Hypothalamus (tissue), 51 donors: Measurements from ENCODE around the gene CAV2.

Experiments
- DNase-seq, 51 donors: peaks; one replicate each; lab custom pipeline; 2025; lab: John Stamatoyannopoulos, UW

CAV2 gene

DNA sequence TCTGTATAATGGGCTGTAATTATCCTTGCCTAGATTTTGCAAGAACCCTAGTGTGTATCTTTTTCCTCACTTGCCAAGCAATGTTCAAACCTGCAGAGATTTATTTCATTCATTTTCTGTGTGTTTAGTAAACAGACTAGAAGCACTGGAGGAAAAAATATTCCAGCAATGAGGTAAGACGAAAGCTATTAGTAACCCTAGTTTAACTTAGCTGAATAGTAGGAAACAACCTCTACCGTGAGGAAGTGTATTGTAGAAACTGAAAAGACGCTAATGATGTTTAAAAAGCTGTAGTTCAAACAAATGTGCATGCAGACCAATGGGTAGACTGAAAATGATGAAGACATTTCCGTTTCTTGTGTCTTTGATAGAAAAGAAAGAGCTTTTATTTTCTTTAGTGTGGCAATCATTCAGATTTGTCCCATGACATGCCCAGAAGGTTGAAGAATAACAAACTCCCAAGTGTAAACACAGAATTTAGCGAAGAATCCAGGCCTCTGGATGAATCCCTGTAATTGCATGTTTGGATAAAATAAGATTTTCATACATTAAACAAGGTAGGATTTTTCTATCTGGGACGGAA lies 46.0 kb downstream of the CAV2 start:
- DNase-seq: no peak

DNA sequence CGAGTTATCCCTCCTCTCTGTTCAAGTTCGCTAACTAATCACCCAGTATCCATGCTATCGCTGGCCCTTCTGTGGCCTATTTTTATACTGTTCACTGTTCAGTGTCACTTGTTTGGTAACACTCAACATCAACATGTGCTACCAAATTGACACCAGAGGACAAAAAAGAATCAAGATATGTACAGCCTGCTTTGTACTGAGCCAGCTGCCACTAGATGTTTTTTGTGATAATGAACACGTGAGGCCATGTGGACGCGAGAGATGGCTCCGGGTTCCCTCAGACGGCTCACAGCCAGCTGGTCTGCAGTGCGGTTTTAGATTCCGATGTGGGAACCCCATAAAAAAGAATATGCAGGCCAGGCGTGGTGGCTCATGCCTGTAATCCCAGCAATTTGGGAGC lies 46.5 kb downstream of the CAV2 start:
- no peak for DNase-seq

DNA sequence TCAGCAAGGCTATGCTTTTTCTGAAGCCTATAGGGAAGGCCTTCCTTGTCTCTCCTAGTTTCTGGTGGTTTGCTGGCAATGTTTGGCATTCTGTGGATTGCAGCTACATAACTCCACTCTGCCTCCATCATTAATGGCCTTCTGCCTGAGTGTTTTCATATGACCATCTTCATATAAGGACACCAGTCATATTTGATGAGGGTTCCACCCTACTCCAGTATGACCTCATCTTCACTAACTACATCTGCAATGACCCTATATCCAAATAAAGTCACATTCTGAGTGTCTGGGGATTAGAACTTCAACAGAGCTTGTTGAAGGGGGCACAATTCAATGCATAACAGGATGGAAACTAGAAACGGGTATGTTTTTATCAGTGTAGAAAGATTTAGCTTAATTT lies 47.4 kb downstream of the CAV2 start:
- no peak for DNase-seq

DNA sequence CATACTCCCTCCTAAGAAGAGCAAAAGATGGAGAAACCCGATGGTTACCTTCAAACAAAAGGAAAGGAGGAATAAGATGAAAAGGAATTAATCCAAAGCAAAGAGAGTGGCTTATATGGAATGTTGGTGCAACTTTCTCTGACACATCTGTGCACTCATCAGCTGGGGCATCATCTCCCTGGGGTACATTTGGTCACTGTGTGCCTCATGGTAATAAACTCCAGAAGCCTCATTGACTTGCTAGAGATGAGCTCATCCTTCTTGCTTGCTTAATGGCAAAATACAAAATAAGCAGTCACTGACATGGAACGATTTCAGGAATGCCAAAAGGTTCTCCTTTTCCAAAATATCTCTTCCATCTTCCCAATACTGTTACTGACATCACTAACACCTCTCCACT lies 47.8 kb downstream of the CAV2 start:
- no peak for DNase-seq

DNA sequence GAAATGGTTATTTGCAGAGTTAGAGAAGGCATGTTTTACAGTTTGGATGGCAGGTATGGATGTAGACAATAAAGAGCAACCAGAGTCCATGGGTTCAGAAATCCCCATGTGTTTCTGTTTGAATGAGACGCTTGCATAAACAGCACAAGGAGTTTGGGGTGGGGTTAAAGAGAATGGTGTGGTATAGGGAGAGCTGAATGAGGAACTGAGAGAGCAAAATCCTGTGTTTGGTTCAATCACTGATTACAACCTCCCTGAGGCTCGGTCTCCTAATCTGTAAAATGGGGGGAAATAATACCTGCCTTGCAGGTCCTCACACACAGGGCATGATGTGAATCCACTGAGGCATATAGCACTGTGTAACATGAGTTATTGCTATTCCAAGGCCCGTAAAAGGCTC lies 49.0 kb downstream of the CAV2 start:
- DNase-seq: no peak

DNA sequence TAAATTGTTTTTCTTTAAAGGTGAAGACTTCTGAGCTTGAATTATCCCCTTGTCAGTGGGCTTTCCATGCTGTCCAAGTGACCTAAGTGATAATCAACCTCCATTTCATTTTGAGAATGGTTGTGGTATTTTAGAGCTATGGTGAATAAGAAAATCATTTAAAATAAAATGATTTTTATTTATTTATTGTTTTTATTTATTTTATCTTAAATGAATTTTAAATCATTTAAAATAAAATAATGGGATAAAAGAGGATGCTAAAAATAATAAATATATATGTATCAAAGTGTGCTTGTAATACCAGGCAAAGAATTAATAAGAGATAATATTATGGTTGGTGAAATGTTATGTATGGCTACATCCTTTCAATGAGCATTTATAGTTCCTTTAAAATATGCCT lies 49.8 kb downstream of the CAV2 start:
- no peak for DNase-seq

DNA sequence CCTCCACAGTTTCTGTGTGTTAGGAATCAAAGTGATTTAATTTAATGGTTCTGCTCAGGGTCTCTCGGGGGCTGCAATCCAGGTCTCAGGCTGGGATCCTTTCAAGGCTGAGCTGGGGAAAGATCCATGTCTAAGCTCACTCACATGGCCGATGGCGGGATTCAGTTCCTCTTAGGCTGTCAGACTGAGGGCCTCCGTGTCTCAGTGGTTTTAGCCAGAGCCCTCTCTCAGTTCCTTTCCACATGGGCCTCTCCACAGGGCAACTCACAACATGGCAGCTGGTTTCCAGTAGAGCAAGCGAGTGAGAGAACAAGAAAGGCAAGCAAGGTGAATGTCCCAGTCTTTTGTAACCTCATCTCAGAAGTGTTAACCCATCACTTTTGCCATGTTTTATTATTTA lies 52.2 kb downstream of the CAV2 start:
- no peak for DNase-seq

DNA sequence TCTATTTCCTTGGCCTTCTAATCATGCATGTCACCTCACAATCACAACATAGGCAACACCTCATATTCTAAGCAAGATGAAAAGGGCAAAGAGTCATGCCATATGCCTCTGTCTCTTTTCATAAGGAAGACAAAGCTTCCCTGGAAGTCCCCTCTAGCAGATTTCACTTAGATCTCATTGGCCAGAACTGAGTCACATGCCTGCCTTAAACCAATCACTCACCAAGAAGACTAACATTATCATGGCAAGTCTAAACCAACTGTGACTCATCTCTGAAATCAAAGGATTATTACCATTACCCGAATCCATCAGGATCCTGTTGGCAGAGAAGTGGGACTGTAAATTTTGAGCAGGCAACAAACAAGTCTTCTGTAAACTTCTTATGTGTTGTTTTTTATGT lies 53.1 kb downstream of the CAV2 start:
- no peak for DNase-seq

DNA sequence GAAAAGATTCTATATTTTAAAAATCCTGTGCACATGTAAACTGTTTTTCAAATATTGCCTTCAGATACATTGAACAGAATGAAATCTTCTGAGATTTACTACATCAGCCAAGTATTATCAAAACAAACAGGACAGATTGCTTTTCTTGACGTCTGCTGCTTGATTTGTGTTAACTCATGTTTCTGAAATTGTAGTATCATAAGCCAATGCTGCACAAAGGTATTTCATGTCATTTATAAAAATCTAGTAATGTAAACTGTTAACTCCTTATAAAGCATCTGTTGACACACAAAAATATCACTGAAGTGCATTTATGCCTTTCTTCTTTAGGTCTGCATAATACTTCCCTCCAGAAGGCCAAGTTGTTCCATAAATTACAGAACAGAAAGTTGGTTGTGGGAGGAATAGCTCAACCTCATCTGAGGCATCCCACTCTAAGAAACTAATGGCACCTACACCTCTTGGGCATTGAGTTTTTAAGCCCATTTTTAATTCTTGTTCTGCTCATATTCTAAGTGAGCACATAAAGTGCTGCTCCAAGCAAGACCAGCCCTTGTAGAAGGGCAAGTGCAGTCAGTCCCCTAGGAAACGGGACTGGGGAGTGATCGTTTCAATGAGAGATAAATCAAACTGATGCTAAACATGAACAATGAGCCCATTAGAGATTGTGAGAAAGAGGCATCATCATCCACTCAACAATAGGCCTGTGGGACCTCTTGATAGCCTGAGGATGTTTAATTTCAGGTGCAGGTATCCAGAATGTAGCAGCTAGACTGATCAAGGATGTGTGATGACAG lies 53.8 kb downstream of the CAV2 start:
- no peak for DNase-seq

DNA sequence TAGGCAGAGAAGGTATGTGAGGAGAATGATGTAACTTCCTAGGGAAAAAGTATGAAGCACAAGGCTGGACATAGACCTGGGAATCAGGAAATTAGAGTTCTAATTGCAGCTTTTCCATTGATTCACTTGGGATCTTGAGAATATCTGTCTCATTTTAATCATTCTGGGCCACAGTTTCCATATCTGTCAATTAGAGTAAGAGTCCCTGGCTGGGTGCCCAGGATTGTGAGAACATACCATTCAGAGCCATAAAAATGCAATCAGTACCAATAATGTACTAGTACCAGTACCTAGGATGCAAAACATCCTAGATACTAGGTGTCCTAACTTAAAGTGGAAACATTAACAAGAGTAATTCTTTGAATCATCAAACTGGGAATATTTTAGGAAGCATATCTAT lies 54.9 kb downstream of the CAV2 start:
- peak in 1 of 51 donors; percentile 2 for DNase-seq

DNA sequence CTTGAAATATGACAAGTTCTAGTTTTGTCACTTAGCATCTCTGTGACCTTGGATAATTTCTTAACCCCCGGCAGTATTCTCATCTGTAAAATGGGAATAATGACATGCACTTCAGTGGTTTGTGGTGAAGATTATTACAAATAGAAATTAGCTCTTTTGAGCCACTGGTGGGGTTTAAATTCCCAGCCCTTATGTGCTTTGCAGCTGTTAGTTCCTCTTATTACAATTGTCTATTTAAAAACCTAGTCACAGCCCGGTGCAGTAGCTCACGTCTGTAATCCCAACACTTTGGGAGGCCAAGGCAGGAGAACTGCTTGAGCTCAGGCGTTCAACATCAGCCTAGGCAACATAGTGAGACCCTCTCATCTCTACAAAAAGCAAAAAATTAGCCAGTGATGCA lies 55.4 kb downstream of the CAV2 start:
- no peak for DNase-seq

DNA sequence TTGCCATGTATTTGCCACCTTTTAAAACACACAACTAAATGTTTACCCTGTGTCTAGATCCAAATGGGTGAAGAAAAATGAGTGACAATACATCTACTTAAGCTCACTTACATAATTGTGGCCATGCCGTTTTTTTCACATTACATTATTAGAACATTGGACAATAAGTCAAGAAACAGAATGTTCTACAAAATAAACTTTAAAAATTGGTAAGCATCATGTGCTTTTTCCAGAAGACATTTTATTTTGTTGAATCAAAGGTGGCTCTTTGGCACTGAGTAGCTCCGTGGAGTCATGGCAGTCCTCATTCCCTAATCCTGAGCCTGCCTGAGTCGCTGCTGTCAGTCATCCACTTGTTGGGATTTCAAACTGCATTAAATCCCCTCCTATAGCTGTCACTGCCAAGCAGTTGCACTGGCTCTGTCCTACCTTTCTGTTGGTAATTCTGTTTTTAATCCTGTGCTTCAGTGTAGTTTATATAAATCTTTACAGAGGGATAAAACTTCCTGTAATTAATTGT lies 57.6 kb downstream of the CAV2 start:
- DNase-seq: no peak

DNA sequence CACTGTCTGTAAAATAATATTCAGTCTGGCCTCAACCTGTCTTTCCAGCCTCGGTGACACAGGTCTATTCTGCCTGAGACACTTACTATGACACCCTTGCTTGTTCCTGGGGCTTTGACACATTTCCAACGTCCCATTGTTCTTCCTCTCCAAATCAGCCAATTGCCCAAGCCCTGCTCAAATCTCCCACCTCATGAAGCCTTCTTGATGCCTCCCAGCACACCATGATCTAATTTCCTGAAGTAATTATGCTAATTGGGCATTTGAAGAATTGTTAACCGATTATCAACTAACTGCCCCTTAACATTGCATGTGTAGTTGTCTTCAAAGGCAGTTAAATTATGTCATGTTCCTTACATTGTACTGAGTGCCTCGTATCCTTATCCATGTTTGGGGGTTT lies 58.4 kb downstream of the CAV2 start:
- no peak for DNase-seq
